Liver (tissue), 3 donors: Measurements from ENCODE around the gene ERICH2.

ENCODE experiments used
- CTCF ChIP-seq: fragments of 150-350 bp; IDR thresholded peaks from 2 replicates; pipeline ENCODE4 v1.5.1; 2017; ENCODE audit warnings: improper control_type of control experiment, low read depth, low read length; ENCODE audit not compliant: missing input control
- HNF4A ChIP-seq, 2 donors: conservative IDR thresholded peaks; 2 replicates each; pipeline ENCODE4 v1.6.1; 2016; ENCODE audit warnings: antibody characterized with exemption in 2 of 2, mild to moderate bottlenecking in 2 of 2
- JUND ChIP-seq, 2 donors: IDR thresholded peaks; 2 replicates each; pipeline ENCODE4 v1.6.1; 2016; ENCODE audit warnings: antibody characterized with exemption in 2 of 2
- MAX ChIP-seq: IDR thresholded peaks from 2 replicates; pipeline ENCODE4 v1.6.1; 2016; ENCODE audit warnings: antibody characterized with exemption
- RAD21 ChIP-seq, 2 donors: IDR thresholded peaks; 2 replicates each; pipeline ENCODE4 v1.6.1; 2016; ENCODE audit warnings: antibody characterized with exemption in 2 of 2, mild to moderate bottlenecking in 2 of 2
- RXRA ChIP-seq, 2 donors: IDR thresholded peaks; 2 replicates each; pipeline ENCODE4 v1.6.1; 2017 to 2018; ENCODE audit warnings: antibody characterized with exemption in 2 of 2, mild to moderate bottlenecking in 1 of 2
- TAF1 ChIP-seq: conservative IDR thresholded peaks from 2 replicates; pipeline ENCODE4 v1.6.1; 2016; ENCODE audit warnings: antibody characterized with exemption, mild to moderate bottlenecking
- YY1 ChIP-seq: IDR thresholded peaks from 2 replicates; pipeline ENCODE4 v1.6.1; 2016; ENCODE audit warnings: antibody characterized with exemption, mild to moderate bottlenecking
- ZBTB33 ChIP-seq: IDR thresholded peaks from 2 replicates; pipeline ENCODE4 v1.6.1; 2016; ENCODE audit warnings: antibody characterized with exemption
- donor health status: healthy.
- donor health status: healthy.

- TF ChIP-seq ZBTB33: no peak
- no peak for TF ChIP-seq HNF4A (conservative IDR thresholded peaks at IDR 0.05)
- TF ChIP-seq YY1: no peak
- TF ChIP-seq CTCF: no peak
- TF ChIP-seq MAX: no peak
- no peak for TF ChIP-seq RAD21 (IDR thresholded peaks at IDR 0.05)
- no peak for TF ChIP-seq JUND (IDR thresholded peaks at IDR 0.05)
- TF ChIP-seq TAF1: no peak
- no peak for TF ChIP-seq RXRA (IDR thresholded peaks at IDR 0.05)
These were observed 77.5 kb downstream of the ERICH2 start for GRCh38 chr2:170847716-170848115.
